Kidney epithelial cell (primary cell): ENCODE data around the gene ITPR1. TPM values are rescaled to one million over a fixed set of nuclear protein-coding genes. Genes with fewer than 3 reads are reported as not detected.
"Not testable (repeated sequence)": the region's sequence is repeated elsewhere in the genome, so short reads cannot be mapped to it uniquely, and the experiment has no call there.

ENCODE experiments used
- DNase-seq: peaks from one replicate; pipeline ENCODE4 v3.0.0-alpha.2; 2010; ENCODE audit warnings: low read depth
- H3K27me3 ChIP-seq: 2 replicates; pipeline ENCODE4 v1.6.0; 2011; ENCODE audit warnings: low read length; ENCODE audit not compliant: control insufficient read depth, insufficient read depth
- H3K36me3 ChIP-seq: 2 replicates; pipeline ENCODE4 v1.5.1; 2011; ENCODE audit warnings: low read length; ENCODE audit not compliant: control insufficient read depth, insufficient read depth
- H3K4me3 ChIP-seq: 2 replicates; pipeline ENCODE4 v1.5.1; 2011; ENCODE audit warnings: low read depth, mild to moderate bottlenecking, control low read depth, low read length
- total RNA-seq: library from RNA; depleted of rRNA; stranded (reverse); fragments of >200 nt; gene quantifications from 2 replicates; pipeline ENCODE4 v1.2.3, GENCODE V29; 2015
- TF ChIP-seq, protein P1 (sequence below): IDR thresholded peaks from 2 replicates; pipeline ENCODE4 v1.5.1; 2011; ENCODE audit warnings: mild to moderate bottlenecking, moderate library complexity, low read length, control low read depth, inconsistent platforms; ENCODE audit not compliant: insufficient read depth, poor library complexity, severe bottlenecking

ITPR1 gene
- total RNA-seq, 1 donor from 2014 or later = 8.9 TPM

DNA sequence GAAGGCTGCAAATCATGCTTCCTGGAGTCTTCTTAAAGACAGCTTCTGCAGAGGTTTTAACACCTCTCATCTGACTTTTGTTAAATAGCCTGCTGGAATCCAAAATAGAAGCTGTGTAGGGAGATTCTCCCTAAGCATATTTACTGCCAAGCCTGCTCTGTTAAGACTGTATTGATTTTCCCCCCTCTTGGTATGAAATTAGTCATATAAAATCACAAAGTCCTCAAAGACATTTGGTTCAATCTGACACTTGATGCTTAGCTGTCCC lies 94.6 kb downstream of the ITPR1 start:
- no peak for DNase-seq
- no peaks in the 10 kb centered on the region for H3K27me3 ChIP-seq
- TF ChIP-seq, protein P1, sequence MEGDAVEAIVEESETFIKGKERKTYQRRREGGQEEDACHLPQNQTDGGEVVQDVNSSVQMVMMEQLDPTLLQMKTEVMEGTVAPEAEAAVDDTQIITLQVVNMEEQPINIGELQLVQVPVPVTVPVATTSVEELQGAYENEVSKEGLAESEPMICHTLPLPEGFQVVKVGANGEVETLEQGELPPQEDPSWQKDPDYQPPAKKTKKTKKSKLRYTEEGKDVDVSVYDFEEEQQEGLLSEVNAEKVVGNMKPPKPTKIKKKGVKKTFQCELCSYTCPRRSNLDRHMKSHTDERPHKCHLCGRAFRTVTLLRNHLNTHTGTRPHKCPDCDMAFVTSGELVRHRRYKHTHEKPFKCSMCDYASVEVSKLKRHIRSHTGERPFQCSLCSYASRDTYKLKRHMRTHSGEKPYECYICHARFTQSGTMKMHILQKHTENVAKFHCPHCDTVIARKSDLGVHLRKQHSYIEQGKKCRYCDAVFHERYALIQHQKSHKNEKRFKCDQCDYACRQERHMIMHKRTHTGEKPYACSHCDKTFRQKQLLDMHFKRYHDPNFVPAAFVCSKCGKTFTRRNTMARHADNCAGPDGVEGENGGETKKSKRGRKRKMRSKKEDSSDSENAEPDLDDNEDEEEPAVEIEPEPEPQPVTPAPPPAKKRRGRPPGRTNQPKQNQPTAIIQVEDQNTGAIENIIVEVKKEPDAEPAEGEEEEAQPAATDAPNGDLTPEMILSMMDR = no peak

DNA sequence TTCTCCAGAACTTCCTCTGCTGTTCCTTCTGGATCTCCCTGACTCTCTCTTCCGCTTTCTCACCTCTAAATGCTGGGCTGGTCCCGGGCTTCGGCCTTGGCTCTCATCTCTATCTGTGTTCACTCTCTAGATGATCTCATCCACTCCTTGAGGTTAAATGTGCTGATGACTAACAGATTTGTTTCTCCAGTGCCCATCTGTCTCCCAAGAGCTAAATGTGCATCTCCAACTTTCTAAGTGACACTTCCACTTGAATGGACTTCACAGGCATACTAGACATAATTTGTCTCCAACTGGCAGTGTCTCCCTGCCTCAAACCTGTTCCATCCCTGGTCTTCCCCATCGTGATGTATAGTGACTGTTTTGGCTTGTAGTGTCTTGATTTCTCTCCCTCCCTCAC lies 95.3 kb downstream of the ITPR1 start:
- no peak for DNase-seq
- no peak overlapping the region for H3K4me3 ChIP-seq
- no peaks in the 10 kb centered on the region for H3K36me3 ChIP-seq
- no peaks in the 10 kb centered on the region for H3K27me3 ChIP-seq
- TF ChIP-seq, protein P1 = no peak

More for the DNA sequence above, 94.6 kb downstream of the ITPR1 start:
- no peak overlapping the region for H3K4me3 ChIP-seq
- H3K36me3 ChIP-seq = no peaks in the 10 kb centered on the region

DNA sequence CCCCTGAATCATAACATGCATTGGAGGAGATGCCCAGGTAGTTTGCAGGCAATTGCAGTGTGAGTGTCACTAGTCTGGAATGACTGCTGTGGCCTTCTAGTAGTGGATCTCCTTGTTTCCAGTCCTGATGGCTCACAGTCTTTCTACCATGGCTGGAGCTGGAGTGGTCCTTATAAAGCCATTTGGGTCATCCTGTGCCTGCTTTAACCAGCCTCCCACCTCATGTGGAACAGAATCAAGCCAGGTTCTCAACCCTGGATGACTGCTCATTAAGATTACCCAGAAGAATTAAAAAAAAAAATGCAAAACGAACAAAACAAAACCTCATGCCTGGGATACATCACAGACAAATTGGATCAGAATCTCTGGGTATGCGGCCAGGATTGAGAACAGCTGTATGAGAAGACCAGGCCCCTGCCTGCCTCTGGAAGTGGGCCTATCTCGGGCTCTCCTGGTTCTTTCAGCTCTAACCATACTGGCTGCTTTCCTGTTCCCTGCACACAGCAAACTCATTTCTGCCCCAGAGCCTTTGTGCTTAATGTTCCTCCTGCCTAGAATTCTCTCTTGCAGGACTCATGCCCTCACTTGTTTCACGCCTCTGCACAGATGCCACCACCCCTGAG lies 96.4 kb downstream of the ITPR1 start:
- Histone ChIP-seq H3K36me3 (no peaks in the 10 kb centered on the region), H3K4me3 (no peak overlapping the region), H3K27me3 (no peaks in the 10 kb centered on the region)
- TF ChIP-seq, protein P1 = no peak
- no peak for DNase-seq

DNA sequence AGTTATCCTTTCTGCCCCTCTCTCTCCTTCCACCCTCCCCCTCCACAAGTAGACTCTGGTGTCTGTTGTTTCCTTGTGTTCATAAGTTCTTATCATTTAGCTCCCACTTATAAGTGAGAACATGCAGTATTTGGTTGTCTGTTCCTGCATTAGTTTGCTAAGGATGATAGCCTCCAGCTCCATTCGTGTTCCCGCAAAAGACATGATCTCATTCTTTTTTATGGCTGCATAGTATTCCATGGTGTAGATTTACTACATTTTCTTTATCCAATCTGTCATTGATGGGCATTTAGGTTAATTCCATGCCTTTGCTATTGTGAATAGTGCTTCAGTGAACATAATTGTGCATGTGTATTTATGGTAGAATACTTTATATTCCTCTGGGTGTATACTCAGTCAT lies 97.7 kb downstream of the ITPR1 start:
- not testable (repeated sequence) for H3K36me3 ChIP-seq, DNase-seq

DNA sequence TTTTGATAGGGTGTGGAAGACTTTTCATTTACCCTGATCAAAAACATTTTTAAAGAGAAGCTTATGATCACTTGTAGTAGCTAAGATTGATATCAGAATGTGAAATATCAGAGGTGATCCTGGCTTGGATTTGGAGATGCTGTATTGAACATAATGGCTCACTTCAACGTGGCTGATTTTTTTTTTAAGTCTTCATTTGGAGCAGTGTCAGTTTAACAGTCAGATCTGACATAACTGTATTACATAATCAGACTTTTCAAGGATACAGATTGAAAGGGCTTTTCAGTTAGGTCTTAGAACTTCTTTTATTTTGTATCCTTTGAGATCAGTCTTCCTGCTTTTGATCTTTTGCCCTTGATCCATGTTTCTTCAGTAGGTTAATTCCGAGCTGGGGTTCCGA lies 98.5 kb downstream of the ITPR1 start:
- Histone ChIP-seq H3K27me3 (no peaks in the 10 kb centered on the region), H3K4me3 (no peak overlapping the region), H3K36me3 (no peaks in the 10 kb centered on the region)
- DNase-seq = no peak
- TF ChIP-seq, protein P1 = no peak

More for the DNA sequence above, 97.7 kb downstream of the ITPR1 start:
- H3K4me3 ChIP-seq, H3K27me3 ChIP-seq: not testable (repeated sequence)

DNA sequence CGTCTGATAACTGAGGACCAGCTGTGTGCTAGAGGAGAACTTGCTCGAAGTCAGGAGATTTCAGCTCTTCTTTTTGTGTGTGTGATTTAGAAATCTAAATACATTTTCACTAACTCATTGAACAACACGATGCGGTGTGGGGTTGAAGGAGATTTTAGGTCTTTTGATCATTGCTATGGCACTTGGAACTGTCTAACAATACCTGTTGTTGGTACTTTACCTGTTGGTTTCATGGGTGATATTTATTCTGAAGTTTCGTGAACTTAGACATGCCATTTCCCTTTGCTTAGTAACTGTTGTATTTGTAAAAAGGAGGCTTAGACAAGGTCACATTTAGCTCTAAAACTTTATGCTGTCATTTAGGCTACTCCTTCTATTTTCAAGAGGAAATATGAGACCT lies 99.9 kb downstream of the ITPR1 start:
- DNase-seq = no peak
- no peaks in the 10 kb centered on the region for H3K36me3 ChIP-seq
- TF ChIP-seq, protein P1 = no peak
- H3K4me3 ChIP-seq = no peak overlapping the region
- H3K27me3 ChIP-seq = no peaks in the 10 kb centered on the region

DNA sequence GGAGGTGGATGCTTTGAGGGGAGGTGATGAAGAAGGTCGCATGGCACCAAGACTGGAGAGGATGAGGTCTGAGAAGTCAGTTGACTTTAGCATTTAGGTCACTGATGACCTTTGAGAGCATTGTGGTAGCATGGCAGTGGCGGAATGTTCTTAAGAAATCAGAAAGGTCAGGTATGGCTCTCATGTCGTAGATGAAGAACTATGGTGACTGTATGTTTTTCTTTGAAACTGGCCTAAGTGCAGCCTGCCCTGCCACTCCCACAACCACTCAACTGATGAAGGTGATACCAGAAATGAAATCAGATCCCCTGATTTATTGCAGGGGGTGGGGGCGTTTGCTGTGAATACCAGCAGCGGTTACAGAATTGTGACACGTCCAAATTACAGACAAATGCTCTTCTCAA lies 102.6 kb downstream of the ITPR1 start:
- H3K4me3 ChIP-seq = no peak overlapping the region
- TF ChIP-seq, protein P1 = no peak
- no peaks in the 10 kb centered on the region for H3K27me3 ChIP-seq
- H3K36me3 ChIP-seq = no peaks in the 10 kb centered on the region
- DNase-seq = no peak
